Measurements from ENCODE around the gene RXRA. TPM values are rescaled to one million over a fixed set of nuclear protein-coding genes. Genes with fewer than 3 reads are reported as not detected.

The RXRA gene
- total and polyA plus RNA-seq, 10 of the 15 experiments (the other 5 are each of a cell fraction or from before 2014, with no cell fraction given): 0.89 to 36.8 (median 11.1) TPM

DNA sequence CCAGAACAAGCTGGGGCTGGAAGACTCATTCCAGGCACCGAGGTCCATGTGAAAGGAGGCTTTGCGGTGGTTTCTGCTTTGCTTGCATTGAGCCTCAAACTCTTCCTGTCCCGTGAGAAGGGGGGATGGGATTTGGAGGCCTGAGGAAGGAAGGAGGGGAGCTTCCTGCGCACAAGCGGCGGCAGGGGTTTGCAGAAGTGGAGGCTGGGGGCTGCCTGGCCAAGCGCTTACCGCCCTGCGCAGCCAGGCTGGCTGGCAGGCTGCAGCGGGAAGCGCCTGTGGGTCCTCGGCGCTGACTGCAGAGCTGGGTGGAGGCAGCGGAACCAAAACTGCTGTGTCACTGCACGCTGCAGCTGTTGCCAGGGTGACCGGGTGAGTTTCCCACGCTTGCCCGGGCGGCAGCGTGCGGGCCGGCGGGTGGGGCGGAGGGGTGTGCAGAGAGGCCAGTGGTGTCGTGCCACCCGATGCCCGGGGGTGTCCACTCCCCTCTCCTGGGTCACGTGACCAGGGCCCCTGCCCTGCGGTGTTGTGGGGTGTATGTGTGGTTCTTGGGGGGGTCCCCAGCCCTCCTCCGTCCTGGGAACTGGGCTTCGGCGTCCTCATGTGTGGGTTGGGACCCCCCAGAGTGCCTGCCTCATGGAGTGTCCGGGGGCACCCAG is 81.0 kb downstream of the RXRA start (continued):
- no peak for TF ChIP-seq MTA3 (IDR thresholded peaks at IDR 0.05; ENCODE audit: borderline replicate concordance, low read length)
- TF ChIP-seq DPF2 (IDR thresholded peaks at IDR 0.05): peak; percentile 77
- TF ChIP-seq, protein P1, sequence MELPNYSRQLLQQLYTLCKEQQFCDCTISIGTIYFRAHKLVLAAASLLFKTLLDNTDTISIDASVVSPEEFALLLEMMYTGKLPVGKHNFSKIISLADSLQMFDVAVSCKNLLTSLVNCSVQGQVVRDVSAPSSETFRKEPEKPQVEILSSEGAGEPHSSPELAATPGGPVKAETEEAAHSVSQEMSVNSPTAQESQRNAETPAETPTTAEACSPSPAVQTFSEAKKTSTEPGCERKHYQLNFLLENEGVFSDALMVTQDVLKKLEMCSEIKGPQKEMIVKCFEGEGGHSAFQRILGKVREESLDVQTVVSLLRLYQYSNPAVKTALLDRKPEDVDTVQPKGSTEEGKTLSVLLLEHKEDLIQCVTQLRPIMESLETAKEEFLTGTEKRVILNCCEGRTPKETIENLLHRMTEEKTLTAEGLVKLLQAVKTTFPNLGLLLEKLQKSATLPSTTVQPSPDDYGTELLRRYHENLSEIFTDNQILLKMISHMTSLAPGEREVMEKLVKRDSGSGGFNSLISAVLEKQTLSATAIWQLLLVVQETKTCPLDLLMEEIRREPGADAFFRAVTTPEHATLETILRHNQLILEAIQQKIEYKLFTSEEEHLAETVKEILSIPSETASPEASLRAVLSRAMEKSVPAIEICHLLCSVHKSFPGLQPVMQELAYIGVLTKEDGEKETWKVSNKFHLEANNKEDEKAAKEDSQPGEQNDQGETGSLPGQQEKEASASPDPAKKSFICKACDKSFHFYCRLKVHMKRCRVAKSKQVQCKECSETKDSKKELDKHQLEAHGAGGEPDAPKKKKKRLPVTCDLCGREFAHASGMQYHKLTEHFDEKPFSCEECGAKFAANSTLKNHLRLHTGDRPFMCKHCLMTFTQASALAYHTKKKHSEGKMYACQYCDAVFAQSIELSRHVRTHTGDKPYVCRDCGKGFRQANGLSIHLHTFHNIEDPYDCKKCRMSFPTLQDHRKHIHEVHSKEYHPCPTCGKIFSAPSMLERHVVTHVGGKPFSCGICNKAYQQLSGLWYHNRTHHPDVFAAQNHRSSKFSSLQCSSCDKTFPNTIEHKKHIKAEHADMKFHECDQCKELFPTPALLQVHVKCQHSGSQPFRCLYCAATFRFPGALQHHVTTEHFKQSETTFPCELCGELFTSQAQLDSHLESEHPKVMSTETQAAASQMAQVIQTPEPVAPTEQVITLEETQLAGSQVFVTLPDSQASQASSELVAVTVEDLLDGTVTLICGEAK (IDR thresholded peaks at IDR 0.05; ENCODE audit: borderline replicate concordance): no peak; the same call in 1 of the 2 replicates
- TF ChIP-seq, protein P2, sequence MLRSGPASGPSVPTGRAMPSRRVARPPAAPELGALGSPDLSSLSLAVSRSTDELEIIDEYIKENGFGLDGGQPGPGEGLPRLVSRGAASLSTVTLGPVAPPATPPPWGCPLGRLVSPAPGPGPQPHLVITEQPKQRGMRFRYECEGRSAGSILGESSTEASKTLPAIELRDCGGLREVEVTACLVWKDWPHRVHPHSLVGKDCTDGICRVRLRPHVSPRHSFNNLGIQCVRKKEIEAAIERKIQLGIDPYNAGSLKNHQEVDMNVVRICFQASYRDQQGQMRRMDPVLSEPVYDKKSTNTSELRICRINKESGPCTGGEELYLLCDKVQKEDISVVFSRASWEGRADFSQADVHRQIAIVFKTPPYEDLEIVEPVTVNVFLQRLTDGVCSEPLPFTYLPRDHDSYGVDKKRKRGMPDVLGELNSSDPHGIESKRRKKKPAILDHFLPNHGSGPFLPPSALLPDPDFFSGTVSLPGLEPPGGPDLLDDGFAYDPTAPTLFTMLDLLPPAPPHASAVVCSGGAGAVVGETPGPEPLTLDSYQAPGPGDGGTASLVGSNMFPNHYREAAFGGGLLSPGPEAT (IDR thresholded peaks at IDR 0.05; ENCODE audit: low read depth): peak; percentile 53; the same call in 1 of the 2 replicates
- TF ChIP-seq LARP7 (IDR thresholded peaks at IDR 0.05): peak; percentile 77; the same call in 1 of the 2 replicates
- TF ChIP-seq CBX3 (IDR thresholded peaks at IDR 0.05; ENCODE audit: borderline replicate concordance, low read depth): no peak
- TF ChIP-seq NR2F1 (conservative IDR thresholded peaks at IDR 0.05): peak; percentile 49
- TF ChIP-seq, protein P3, sequence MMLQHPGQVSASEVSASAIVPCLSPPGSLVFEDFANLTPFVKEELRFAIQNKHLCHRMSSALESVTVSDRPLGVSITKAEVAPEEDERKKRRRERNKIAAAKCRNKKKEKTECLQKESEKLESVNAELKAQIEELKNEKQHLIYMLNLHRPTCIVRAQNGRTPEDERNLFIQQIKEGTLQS (IDR thresholded peaks at IDR 0.05; ENCODE audit: borderline replicate concordance, extremely low read depth, low read depth, low read length): no peak
- TF ChIP-seq, protein P4, sequence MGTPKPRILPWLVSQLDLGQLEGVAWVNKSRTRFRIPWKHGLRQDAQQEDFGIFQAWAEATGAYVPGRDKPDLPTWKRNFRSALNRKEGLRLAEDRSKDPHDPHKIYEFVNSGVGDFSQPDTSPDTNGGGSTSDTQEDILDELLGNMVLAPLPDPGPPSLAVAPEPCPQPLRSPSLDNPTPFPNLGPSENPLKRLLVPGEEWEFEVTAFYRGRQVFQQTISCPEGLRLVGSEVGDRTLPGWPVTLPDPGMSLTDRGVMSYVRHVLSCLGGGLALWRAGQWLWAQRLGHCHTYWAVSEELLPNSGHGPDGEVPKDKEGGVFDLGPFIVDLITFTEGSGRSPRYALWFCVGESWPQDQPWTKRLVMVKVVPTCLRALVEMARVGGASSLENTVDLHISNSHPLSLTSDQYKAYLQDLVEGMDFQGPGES (IDR thresholded peaks at IDR 0.05): no peak
- no peak for TF ChIP-seq POLR2A (IDR thresholded peaks at IDR 0.05; ENCODE audit: low read depth, low read length)
- no peak for TF ChIP-seq NFIC (IDR thresholded peaks at IDR 0.05; ENCODE audit: low read depth, low read length)
- TF ChIP-seq EED (IDR thresholded peaks at IDR 0.05; ENCODE audit: low read depth): peak; percentile 46; the same call in 1 of the 2 replicates
- TF ChIP-seq BACH1 (IDR thresholded peaks at IDR 0.05; ENCODE audit: borderline replicate concordance): peak; percentile 100
- TF ChIP-seq TAF1 (IDR thresholded peaks at IDR 0.05; ENCODE audit: borderline replicate concordance, low read depth, low read length): 0 out of 2 replicates have a peak, but pooled peaks have one; percentile 10
- TF ChIP-seq IKZF2 (IDR thresholded peaks at IDR 0.05): peak; percentile 30 to 61; a peak in 2 of 4 replicates
- TF ChIP-seq, protein P5, sequence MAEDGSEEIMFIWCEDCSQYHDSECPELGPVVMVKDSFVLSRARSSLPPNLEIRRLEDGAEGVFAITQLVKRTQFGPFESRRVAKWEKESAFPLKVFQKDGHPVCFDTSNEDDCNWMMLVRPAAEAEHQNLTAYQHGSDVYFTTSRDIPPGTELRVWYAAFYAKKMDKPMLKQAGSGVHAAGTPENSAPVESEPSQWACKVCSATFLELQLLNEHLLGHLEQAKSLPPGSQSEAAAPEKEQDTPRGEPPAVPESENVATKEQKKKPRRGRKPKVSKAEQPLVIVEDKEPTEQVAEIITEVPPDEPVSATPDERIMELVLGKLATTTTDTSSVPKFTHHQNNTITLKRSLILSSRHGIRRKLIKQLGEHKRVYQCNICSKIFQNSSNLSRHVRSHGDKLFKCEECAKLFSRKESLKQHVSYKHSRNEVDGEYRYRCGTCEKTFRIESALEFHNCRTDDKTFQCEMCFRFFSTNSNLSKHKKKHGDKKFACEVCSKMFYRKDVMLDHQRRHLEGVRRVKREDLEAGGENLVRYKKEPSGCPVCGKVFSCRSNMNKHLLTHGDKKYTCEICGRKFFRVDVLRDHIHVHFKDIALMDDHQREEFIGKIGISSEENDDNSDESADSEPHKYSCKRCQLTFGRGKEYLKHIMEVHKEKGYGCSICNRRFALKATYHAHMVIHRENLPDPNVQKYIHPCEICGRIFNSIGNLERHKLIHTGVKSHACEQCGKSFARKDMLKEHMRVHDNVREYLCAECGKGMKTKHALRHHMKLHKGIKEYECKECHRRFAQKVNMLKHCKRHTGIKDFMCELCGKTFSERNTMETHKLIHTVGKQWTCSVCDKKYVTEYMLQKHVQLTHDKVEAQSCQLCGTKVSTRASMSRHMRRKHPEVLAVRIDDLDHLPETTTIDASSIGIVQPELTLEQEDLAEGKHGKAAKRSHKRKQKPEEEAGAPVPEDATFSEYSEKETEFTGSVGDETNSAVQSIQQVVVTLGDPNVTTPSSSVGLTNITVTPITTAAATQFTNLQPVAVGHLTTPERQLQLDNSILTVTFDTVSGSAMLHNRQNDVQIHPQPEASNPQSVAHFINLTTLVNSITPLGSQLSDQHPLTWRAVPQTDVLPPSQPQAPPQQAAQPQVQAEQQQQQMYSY (CRISPR knock-in tag; IDR thresholded peaks at IDR 0.05): no peak

Data from GM12878 (cell line).